HG03280 (cell line): ENCODE data around the gene PABPC5.

Experiments used
- ATAC-seq: cut with Tn5 transposase; IDR thresholded peaks from one replicate; pipeline ENCODE4 v1.9.1; 2021; ENCODE audit warnings: mild to moderate bottlenecking, moderate library complexity; ENCODE audit not compliant: unreplicated experiment

The PABPC5 gene

GRCh38 chrX:91434351-91435168 is at the start of gene PABPC5:
Gene PABPC5 (plus strand): TSS chrX:91434839. CDS start chrX:91435578, 739 bp downstream.
- no peak for ATAC-seq

- ATAC-seq = no peak
Measured at GRCh38 chrX:91389026-91389425, 45.6 kb upstream of the PABPC5 start.

GRCh38 chrX:91414713-91415112 is 19.9 kb upstream of the PABPC5 start:
- ATAC-seq = no peak

- no peak for ATAC-seq
Measured at GRCh38 chrX:91435395-91435794, 756 bp downstream of the PABPC5 start.
